Neutrophil (primary cell): ENCODE results near the gene LTBP2.

Source experiments
- H3K27ac ChIP-seq: fragments of 200-600 bp; sonication (generic); 2 replicates; pipeline ENCODE4 v1.5.1; 2016; ENCODE audit warnings: mild to moderate bottlenecking, moderate library complexity
- H3K27me3 ChIP-seq: fragments of 200-600 bp; sonication (generic); 2 replicates; pipeline ENCODE4 v1.6.0; 2016; ENCODE audit warnings: mild to moderate bottlenecking
- H3K36me3 ChIP-seq: fragments of 200-600 bp; sonication (generic); 2 replicates; pipeline ENCODE4 v1.5.1; 2017
- H3K4me1 ChIP-seq, 2 experiments: fragments of 200-600 bp in 1 of 2; sonication (generic) in 1 of 2; 1 replicate in 1 of 2; 2 replicates in 1 of 2; pipeline versions ENCODE4 v1.5.1 to v1.6.1; 2013 to 2016; ENCODE audit warnings: low read depth in 1 of 2, low read length in 1 of 2, mild to moderate bottlenecking in 1 of 2, moderate library complexity in 1 of 2; ENCODE audit not compliant: control insufficient read depth in 1 of 2, insufficient read depth in 1 of 2
- H3K4me3 ChIP-seq, 2 experiments: fragments of 200-600 bp in 1 of 2; sonication (generic) in 1 of 2; 1 replicate in 1 of 2; 2 replicates in 1 of 2; pipeline ENCODE4 v1.5.1; 2013 to 2016; ENCODE audit warnings: low read depth in 1 of 2, low read length in 1 of 2, mild to moderate bottlenecking in 1 of 2, moderate library complexity in 1 of 2
- H3K9me3 ChIP-seq: fragments of 200-600 bp; sonication (generic); 2 replicates; pipeline ENCODE4 v1.5.1; 2016
- CTCF ChIP-seq: fragments of 200-600 bp; sonication (generic); IDR thresholded peaks from 2 replicates; pipeline ENCODE4 v1.5.1; 2016; ENCODE audit warnings: antibody characterized with exemption

Gene LTBP2

DNA sequence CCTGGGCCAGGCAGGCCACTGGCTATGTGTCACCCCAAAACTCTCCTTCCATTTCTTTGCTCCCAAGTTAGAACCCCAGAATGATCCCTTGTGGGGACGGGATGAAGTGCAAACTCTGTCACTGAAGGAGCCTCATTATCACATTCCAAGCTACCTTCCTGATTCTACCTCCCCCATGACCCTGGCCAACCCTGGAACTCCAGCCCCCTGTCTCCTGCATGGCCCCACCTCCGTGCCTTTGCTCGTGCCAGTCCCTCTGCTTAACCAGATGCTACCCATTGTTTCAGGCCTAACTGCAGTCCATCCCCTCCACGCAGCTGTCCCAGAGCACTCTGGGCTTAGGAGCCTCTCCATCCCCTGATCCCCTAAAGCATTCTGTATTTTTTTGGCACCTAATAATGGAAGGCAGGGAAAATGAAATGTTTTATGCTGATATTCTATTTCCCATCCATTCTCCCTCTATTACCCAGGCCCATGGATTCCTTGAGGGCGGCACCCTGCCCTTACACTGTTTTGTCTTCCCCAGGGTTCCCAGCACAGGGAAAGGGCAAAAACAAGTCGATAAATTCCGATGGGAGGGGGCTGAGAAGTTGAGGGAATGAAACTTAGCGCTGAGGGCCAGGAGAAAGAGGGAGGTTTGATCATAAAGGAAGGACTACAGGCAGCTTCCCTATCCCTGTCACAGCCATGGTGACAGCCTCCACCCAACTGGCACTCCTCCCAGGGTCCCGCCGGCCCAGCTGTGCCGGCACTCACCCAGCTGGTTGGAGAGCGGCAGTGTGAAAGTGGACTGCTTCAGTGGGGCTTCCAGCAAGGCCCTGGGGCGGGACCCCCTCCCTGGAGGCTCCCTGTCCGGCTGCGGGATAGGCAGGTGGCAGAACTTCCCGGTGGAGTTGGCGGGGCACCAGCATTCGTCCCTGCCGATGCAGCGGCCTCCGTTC is 60.3 kb downstream of the LTBP2 start:
- no peak overlapping the region for H3K27ac ChIP-seq
- H3K36me3 ChIP-seq: no peaks in the 10 kb centered on the region
- H3K4me1 ChIP-seq: no peaks in the 10 kb centered on the region
- H3K9me3 ChIP-seq: no peaks in the 10 kb centered on the region
- H3K27me3 ChIP-seq: peaks cover 9% of the 10 kb centered on the region
- no peak for TF ChIP-seq CTCF
- no peak overlapping the region for H3K4me3 ChIP-seq

GRCh38 chr14:74551001-74551400 is 61.0 kb downstream of the LTBP2 start:
- Histone ChIP-seq H3K27me3 (peaks cover 9% of the 10 kb centered on the region), H3K9me3 (no peaks in the 10 kb centered on the region), H3K4me3 (no peak overlapping the region), H3K27ac (no peak overlapping the region), H3K36me3 (no peaks in the 10 kb centered on the region), H3K4me1 (no peaks in the 10 kb centered on the region)
- no peak for TF ChIP-seq CTCF

DNA sequence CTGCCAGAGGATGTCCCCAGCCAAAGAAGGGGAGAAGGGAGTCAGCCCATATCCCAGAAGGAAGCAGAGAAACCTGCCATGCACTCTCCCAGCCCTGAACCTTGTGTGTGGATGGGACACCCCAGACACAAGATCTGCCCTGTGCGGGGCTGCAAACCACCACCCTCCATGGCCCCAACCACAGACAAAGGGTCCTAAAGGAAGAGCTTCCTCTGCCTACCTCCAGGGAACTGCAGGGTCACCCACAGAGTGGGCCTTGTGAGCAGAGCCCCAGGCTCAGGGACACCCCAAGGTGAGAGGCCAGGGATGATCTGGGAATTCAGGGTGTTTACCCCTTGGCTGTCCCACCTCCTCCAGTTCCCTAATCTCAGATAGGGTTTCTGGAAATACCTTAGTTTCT is 62.0 kb downstream of the LTBP2 start:
- no peak for TF ChIP-seq CTCF
- H3K9me3 ChIP-seq: no peaks in the 10 kb centered on the region
- H3K27ac ChIP-seq: no peak overlapping the region
- no peak overlapping the region for H3K4me3 ChIP-seq
- peaks cover 9% of the 10 kb centered on the region for H3K27me3 ChIP-seq
- H3K4me1 ChIP-seq: no peaks in the 10 kb centered on the region
- H3K36me3 ChIP-seq: no peaks in the 10 kb centered on the region

- no peaks in the 10 kb centered on the region for H3K36me3 ChIP-seq
- no peaks in the 10 kb centered on the region for H3K4me1 ChIP-seq
- no peaks in the 10 kb centered on the region for H3K9me3 ChIP-seq
- H3K4me3 ChIP-seq: no peak overlapping the region
- H3K27ac ChIP-seq: no peak overlapping the region
- TF ChIP-seq CTCF: no peak
- H3K27me3 ChIP-seq: peaks cover 9% of the 10 kb centered on the region
Observed at GRCh38 chr14:74549588-74549987, 62.4 kb downstream of the LTBP2 start.

DNA sequence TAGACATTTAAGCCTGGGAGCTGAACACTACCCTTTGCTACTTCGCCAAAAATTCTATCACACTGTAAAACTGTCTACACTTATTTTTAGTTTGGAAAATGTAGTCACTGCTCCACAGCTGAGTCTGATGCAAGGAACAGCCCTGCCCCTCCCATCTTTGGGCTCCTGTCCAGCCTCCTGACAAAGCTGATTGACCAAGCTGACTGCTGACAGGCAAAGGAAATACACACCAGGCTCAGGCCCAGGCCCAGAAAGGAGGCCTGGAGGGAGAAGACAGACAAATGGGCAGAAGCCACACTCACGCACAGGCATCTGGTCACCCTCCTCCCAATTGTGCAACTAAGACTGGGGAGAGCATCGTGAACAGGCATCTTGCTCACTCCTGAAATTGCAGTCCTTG is 63.2 kb downstream of the LTBP2 start:
- no peak overlapping the region for H3K27ac ChIP-seq
- no peaks in the 10 kb centered on the region for H3K36me3 ChIP-seq
- no peaks in the 10 kb centered on the region for H3K4me1 ChIP-seq
- no peak overlapping the region for H3K4me3 ChIP-seq
- H3K9me3 ChIP-seq: no peaks in the 10 kb centered on the region
- no peak for TF ChIP-seq CTCF
- peaks cover 6% of the 10 kb centered on the region for H3K27me3 ChIP-seq
